ENCODE data around the gene ZDHHC14.
A peak's percentile ranks its signal among the peaks of the same experiment; 100 is the strongest.
"Not testable (repeated sequence)": the region's sequence is repeated elsewhere in the genome, so short reads cannot be mapped to it uniquely, and the experiment has no call there.

The ZDHHC14 gene

DNA sequence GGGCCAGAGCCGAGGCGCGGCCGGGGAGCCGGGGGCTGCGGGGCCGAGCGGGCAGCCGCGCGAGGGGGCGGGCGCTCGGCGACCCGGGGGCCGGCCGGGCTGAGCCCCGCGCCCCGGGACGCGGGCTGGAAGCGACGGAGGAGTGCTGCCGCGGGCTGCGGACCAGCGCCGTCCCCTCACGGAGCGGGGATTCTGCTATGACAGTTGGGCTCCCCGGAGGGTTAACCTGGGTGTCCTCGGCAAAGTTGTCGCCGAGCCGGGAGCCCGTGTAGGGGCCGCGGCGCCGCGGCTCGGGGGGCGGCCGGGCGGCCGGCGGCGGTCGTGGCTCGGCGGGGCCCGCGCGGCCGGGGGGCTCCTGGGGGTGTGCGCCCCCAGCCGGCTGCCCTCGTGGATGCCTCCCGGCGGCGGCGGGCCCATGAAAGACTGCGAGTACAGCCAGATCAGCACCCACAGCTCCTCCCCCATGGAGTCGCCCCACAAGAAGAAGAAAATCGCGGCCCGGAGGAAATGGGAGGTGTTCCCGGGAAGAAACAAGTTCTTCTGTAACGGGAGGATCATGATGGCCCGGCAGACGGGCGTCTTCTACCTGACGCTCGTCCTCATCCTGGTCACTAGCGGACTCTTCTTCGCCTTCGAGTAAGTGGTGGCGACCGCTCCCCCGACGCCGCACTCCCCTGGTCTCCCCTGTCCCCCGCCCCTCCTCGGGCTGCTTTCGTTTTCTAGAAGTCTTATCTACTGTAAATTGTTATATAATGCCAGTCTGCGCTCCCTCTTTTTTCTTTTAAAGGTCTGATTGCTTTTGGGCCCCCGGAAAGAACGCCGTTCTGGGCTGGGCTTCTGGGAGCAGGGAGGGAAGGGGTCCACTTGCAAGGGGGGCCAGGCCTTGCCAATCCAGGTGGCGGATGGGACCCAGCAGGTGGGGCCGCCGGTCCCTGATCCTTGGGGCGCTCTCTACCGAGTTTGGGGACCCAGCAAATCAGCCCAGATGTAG lies 936 bp downstream of the ZDHHC14 start:
- peak; percentile 25 for DNase-seq

DNA sequence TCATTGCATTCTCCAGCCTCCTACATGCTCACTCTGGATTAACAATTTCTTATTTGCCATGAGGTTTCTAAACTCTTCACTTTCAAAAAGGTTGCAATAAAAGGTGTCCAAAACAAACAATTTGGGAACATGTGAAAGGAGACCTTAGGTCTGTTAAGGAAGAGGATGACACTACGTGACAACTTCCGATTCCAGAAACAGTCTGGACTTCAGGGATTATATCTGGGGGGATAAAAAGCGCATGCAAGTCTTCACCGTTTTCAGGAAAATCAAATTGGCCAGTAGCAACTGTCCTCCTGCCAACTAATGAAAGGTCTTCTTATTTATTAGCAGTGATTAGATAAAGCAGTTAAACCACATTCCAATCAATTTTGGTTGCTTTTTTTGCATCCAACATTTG lies 1.8 kb downstream of the ZDHHC14 start:
- DNase-seq = no peak

DNA sequence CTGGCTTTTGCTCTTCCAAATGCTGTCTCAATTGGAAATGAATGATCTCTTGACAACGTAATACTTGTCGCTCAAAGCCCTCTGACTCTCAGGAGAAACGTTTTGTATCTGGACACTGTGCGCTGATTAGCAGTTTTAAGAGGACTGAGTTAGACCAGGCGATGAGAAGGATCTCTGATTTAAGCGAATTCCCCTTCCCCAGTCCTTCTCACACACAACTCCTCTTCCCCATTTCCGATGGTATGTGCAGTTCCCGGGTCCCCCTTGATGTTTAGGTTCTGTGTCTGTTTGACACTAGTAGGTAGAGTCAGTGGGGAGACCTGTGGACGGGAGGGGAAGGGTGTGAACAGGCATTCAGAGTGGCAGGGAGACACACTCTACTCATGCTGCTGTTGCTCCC lies 2.5 kb downstream of the ZDHHC14 start:
- no peak for DNase-seq

- not testable (repeated sequence) for DNase-seq
Measured at GRCh38 chr6:157384962-157385361, 4.0 kb downstream of the ZDHHC14 start.

DNA sequence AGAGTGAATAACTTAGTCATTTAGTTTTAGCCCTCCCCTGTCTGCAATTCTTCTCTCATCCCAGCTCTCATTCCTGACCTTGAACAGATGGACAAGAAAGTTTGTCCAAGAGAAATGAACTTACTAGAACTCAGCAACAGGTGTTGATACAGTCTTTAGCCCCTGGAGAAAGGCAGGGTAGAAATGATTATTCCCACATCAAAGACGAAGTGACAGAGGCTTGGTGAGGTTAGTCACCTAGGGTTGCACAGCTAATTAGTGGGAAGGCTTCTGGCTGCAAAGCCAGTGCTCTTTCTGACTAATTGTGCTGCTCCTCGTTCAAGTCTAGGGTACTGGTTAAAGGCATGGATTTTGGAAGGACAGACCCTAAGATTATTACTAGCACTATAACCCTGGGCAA lies 4.5 kb downstream of the ZDHHC14 start:
- no peak for DNase-seq

DNA sequence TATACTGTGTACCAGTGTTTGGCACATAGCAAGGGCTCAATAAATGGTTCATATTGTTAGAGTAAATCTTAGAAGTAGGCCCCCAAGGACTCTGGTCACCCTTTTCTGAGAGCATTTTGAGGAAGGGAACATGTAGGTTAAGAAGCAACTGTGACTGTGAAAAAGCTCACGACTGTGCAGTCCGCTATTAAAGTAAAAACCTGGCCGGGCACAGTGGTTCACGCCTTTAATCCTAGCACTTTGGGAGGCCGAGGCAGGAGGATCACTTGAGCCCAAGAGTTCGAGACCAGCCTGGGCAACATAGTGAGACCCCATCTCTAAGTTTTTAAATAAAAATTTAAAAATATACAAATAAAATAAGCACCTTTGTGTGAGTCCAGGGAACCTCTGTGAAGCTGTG lies 5.0 kb downstream of the ZDHHC14 start:
- no peak for DNase-seq

- no peak for DNase-seq
Measured at GRCh38 chr6:157386454-157386853, 5.5 kb downstream of the ZDHHC14 start.

- DNase-seq = no peak
Measured at GRCh38 chr6:157388924-157389323, 7.9 kb downstream of the ZDHHC14 start.

DNA sequence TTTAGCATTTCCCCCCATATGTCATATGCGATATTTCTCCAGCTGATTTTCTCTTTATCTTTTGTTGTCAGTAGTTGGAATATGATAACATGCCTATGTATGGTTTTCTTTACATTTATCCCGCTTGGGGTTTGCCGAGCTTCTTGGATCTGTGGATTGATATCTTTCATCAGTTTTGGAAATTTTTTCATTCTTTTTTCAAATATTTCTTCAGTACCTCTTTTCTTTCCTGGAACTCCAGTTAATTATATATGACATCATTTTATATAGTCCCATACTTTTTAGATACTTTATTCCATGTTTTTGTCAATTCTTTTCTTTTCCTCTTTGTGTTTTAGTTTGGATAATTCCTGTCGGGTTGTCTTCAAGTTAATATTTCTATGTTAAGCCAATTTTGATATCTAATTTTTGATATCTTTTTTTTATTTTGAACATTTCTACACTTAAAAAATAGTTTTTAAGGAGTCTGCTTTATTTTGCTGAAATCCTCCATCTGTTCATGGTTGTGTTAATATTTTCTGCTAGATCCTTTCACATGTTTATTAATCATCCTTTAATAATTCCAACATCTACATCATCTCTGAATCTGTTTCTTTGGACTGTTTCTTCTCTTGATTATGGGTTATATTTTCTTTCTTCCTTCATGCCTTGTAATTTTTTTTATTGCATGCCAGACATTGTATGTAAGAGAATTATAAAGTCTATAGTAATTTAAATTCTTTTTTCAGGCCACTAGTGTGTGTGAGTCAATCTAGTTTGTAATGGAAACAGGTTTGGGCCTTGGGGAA lies 9.5 kb downstream of the ZDHHC14 start:
- DNase-seq = no peak

DNA sequence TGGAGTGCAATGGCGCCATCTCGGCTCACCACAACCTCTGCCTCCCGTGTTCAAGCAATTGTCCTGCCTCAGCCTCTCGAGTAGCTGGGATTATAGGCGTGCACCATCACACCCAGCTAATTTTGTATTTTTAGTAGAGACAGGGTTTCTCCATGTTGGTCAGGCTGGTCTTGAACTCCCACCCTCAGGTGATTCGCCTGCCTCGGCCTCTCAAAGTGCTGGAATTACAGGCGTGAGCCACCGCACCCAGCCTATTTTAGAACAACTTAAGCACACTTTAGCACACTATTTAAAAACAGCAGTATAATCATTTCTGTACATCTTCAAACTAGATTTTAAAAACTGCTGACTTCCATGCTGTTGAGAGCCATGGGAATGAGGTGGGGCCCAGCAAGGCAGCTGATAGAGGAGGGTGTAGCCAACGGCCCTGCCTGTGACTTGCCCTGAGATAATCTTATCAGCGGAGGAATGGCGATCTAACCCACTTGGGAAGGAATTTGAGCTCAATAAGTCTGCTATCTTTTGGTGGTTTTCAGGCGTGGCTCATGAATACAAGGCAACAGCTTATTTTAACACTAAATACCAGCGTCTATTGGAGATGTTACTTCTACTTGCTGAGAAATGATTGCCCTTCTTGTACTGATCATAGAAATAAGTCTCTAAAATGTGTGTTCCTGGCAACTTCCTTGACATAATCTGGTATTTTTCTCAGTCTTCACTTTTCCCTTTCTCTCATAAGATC lies 12.1 kb downstream of the ZDHHC14 start:
- no peak for DNase-seq

GRCh38 chr6:157393669-157394327 lies 12.8 kb downstream of the ZDHHC14 start:
- no peak for DNase-seq

DNA sequence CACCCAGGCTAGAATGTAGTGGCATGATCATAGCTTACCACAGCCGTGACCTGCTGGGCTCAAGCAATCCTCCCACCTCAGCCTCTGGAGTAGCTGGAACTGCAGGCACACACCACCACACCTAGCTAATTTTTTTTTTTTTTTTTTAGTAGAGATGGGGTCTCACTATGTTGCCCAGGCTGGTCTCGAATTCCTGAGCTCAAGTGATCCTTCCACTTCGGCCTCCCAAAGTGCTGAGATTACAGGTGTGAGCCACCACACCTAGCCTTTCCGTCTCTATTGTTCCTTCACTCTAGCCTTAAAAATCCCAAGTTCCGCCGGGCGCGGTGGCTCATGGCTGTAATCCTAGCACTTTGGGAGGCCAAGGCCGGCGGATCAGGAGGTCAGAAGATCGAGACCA lies 14.2 kb downstream of the ZDHHC14 start:
- not testable (repeated sequence) for DNase-seq

GRCh38 chr6:157396026-157396425 lies 15.0 kb downstream of the ZDHHC14 start:
- no peak for DNase-seq

DNA sequence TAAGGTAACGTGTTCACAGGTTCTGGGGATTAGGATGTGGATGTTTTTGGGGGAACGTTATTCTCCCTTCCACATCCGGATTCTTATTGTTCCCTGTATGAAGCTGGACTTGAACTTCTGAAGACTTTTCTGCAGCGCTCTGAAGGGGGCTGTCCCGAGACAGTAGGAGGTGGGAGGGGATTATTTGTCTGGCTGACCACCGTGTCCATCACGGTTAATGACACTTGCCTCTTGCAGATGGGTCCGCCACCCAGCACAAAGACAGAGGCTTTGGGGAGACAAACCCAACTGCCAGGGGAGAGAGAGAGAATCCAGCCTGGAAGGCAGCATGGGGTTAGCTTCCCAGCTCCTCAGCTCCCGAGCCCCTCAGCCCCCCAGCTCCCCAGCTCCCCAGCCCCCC lies 16.7 kb downstream of the ZDHHC14 start:
- no peak for DNase-seq

DNA sequence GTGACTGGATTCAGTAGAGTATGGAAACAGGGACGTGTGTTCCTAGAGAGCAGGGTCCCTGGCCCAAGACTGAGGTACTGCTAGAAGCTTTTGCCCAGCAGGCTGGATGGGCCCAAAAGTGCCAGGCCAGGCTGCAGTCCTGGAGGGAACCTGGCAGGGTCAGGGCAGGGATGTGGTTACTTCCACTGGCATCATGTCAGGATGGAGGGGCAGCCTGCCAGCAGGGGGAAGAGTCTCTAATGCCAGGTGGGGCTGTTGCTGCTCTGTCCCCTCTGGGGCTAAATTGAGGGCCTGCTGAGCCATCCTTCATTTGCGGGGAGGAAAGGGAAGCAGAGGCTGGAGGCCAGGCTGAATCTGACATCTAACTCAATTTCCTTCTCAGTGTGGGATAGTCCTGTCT lies 17.2 kb downstream of the ZDHHC14 start:
- DNase-seq = no peak

GRCh38 chr6:157400676-157401075 lies 19.7 kb downstream of the ZDHHC14 start:
- no peak for DNase-seq

- no peak for DNase-seq
Measured at GRCh38 chr6:157401734-157402338, 20.8 kb downstream of the ZDHHC14 start.

GRCh38 chr6:157402996-157403685 lies 22.2 kb downstream of the ZDHHC14 start:
- no peak for DNase-seq

- no peak for DNase-seq
Measured at GRCh38 chr6:157403686-157404051, 22.7 kb downstream of the ZDHHC14 start.

DNA sequence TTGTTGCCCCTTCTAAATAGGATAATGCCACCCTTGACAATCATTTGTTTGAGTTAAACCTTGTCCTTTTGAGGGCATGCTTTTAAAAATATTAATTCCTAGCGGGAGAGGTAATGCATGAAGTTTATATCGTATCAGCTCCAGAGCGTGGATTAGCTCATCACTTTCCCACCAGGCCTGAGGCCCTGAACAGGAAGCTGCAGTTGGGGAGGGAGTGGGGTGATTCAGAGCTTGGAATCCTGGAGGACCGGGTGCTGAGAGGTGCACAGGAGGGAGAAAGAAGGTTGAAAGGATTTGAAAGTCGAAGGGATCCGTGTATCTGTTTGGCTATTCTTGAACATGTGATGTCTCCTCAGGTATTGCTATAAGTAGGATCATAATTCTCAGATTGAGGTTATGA lies 25.0 kb downstream of the ZDHHC14 start:
- DNase-seq = no peak

DNA sequence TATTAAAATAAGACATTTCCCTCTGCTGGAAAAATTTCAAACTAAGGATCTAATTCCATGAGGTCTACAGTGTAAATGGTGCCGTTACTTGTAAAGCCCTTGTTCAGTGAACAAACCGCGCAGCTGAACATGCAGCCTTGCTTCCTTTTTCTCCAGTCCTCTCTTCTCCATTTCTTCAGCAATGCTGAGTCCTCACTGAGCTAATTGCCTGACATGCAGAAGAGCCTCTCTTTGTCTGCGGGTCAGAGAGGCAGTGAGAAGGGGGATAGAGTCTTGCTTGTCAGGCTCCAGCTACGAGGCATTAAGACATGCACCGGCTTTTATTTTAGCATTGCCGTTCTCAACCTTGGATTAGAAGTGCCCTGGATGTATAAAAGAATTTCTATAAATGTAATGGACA lies 25.7 kb downstream of the ZDHHC14 start:
- no peak for DNase-seq

- DNase-seq = no peak
Measured at GRCh38 chr6:157407646-157408045, 26.7 kb downstream of the ZDHHC14 start.

Measured in NCI-H2171 (cell line).